ENCODE data around the gene CDK1. TPM values are rescaled to one million over a fixed set of nuclear protein-coding genes. Genes with fewer than 3 reads are reported as not detected.
"Not testable (repeated sequence)": the region's sequence is repeated elsewhere in the genome, so short reads cannot be mapped to it uniquely, and the experiment has no call there.

Gene CDK1
- total RNA-seq, 4 donors from 2014 or later: 1.8 to 5.9 (median 3.2) TPM

GRCh38 chr10:60822809-60823208 lies 44.5 kb downstream of the CDK1 start:
- WGBS, 2 donors: 67 to 72% methylated on average over 4 of the region's 4 CpGs
- H3K36me3 ChIP-seq: no peaks in the 10 kb centered on the region
- H3K9me3 ChIP-seq: no peaks in the 10 kb centered on the region
- no peak overlapping the region for H3K27ac ChIP-seq
- TF ChIP-seq POLR2A (IDR thresholded peaks at IDR 0.05): no peak
- TF ChIP-seq, protein P1, sequence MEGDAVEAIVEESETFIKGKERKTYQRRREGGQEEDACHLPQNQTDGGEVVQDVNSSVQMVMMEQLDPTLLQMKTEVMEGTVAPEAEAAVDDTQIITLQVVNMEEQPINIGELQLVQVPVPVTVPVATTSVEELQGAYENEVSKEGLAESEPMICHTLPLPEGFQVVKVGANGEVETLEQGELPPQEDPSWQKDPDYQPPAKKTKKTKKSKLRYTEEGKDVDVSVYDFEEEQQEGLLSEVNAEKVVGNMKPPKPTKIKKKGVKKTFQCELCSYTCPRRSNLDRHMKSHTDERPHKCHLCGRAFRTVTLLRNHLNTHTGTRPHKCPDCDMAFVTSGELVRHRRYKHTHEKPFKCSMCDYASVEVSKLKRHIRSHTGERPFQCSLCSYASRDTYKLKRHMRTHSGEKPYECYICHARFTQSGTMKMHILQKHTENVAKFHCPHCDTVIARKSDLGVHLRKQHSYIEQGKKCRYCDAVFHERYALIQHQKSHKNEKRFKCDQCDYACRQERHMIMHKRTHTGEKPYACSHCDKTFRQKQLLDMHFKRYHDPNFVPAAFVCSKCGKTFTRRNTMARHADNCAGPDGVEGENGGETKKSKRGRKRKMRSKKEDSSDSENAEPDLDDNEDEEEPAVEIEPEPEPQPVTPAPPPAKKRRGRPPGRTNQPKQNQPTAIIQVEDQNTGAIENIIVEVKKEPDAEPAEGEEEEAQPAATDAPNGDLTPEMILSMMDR (IDR thresholded peaks at IDR 0.05): no peak
- H3K27me3 ChIP-seq: no peaks in the 10 kb centered on the region
- intact Hi-C loops (cut with DNase I): no loop called here
- H3K4me3 ChIP-seq (replicated peaks in 1 of 3): no peak overlapping the region
- H3K4me1 ChIP-seq: peaks cover 0 to 5% of the 10 kb centered on the region in 2 donors
- no peak for DNase-seq

DNA sequence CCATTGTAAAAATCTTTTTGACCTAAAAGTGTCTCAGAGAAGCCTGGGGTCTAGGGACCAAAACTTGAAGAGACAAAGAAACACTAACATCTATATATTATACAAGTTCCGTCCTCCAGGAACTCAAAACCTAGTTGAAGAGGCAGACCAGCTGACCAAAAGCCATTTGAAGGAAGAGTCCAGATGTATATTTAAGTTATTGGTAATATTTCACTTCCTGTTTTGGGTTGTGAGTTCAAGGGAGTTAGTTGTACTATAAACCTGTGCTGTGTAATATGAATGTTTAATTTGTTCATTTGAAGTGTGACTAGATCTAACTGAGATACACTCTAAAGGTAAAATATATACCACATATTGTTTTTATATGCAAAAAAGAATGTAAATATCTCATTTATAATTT lies 45.0 kb downstream of the CDK1 start:
- Histone ChIP-seq H3K4me3 (replicated peaks in 1 of 3) (no peak overlapping the region), H3K4me1 (peaks cover 0 to 5% of the 10 kb centered on the region in 2 donors), H3K27ac (no peak overlapping the region), H3K9me3 (no peaks in the 10 kb centered on the region), H3K27me3 (no peaks in the 10 kb centered on the region), H3K36me3 (no peaks in the 10 kb centered on the region)
- WGBS, 2 donors: 93 to 97% methylated on average over 1 of the region's 1 CpG
- intact Hi-C loops (cut with DNase I): no loop called here
- TF ChIP-seq POLR2A (IDR thresholded peaks at IDR 0.05): no peak
- TF ChIP-seq, protein P1 (IDR thresholded peaks at IDR 0.05): no peak
- DNase-seq: no peak

GRCh38 chr10:60825520-60825919 lies 47.2 kb downstream of the CDK1 start:
- Histone ChIP-seq H3K4me1 (no peaks in the 10 kb centered on the region), H3K27ac (no peak overlapping the region), H3K27me3 (no peaks in the 10 kb centered on the region), H3K4me3 (replicated peaks in 1 of 3) (no peak overlapping the region), H3K36me3 (no peaks in the 10 kb centered on the region), H3K9me3 (no peaks in the 10 kb centered on the region)
- 80 to 83% methylated on average over 4 of the region's 4 CpGs for WGBS, 2 donors
- no peak for TF ChIP-seq POLR2A (IDR thresholded peaks at IDR 0.05)
- TF ChIP-seq, protein P1 (IDR thresholded peaks at IDR 0.05): no peak
- intact Hi-C loops (cut with DNase I): no loop called here
- no peak for DNase-seq

- TF ChIP-seq, protein P1 (IDR thresholded peaks at IDR 0.05): no peak
- TF ChIP-seq POLR2A (IDR thresholded peaks at IDR 0.05): no peak
- H3K4me1 ChIP-seq: no peaks in the 10 kb centered on the region
- H3K9me3 ChIP-seq: no peaks in the 10 kb centered on the region
- no peaks in the 10 kb centered on the region for H3K27me3 ChIP-seq
- DNase-seq: no peak
- peak overlapping the region in 1 of 3 donors; percentile 39 for H3K27ac ChIP-seq
- no peaks in the 10 kb centered on the region for H3K36me3 ChIP-seq
- 53 to 55% methylated on average over 5 of the region's 5 CpGs for WGBS, 2 donors
- intact Hi-C loops (cut with DNase I): no loop called here
- H3K4me3 ChIP-seq (replicated peaks in 1 of 3): no peak overlapping the region
Observed at GRCh38 chr10:60827791-60828488, 49.7 kb downstream of the CDK1 start.

GRCh38 chr10:60828489-60828852 lies 50.2 kb downstream of the CDK1 start:
- Histone ChIP-seq H3K27ac (peak overlapping the region in 1 of 3 donors; percentile 39), H3K9me3 (no peaks in the 10 kb centered on the region), H3K4me1 (no peaks in the 10 kb centered on the region), H3K27me3 (no peaks in the 10 kb centered on the region), H3K4me3 (replicated peaks in 1 of 3) (no peak overlapping the region), H3K36me3 (no peaks in the 10 kb centered on the region)
- DNase-seq: no peak
- TF ChIP-seq, protein P1 (IDR thresholded peaks at IDR 0.05): no peak
- TF ChIP-seq POLR2A (IDR thresholded peaks at IDR 0.05): no peak
- 47 to 63% methylated on average over 1 of the region's 1 CpG for WGBS, 2 donors
- intact Hi-C loops (cut with DNase I): no loop called here

GRCh38 chr10:60832136-60832535 lies 53.9 kb downstream of the CDK1 start:
- H3K36me3 ChIP-seq; H3K4me1 ChIP-seq; DNase-seq; H3K9me3 ChIP-seq; H3K27me3 ChIP-seq; H3K4me3 ChIP-seq (replicated peaks in 1 of 3); H3K27ac ChIP-seq; intact Hi-C loops (cut with DNase I): not testable (repeated sequence)
- WGBS, 2 donors: 73 to 88% methylated on average over 4 of the region's 4 CpGs

Data from thyroid gland (tissue), 4 donors.